ENCODE results near the gene MYO7B.

- TF ChIP-seq CTCF (IDR thresholded peaks at IDR 0.05) (no peak), POLR2A (IDR thresholded peaks at IDR 0.05) (no peak)
Measured at GRCh38 chr2:127589358-127589757, 53.9 kb downstream of the MYO7B start.

All from stomach (tissue), 4 donors.